Glomerular endothelial cell (primary cell): ENCODE measurements around the gene LMAN2. TPM values are rescaled to one million over a fixed set of nuclear protein-coding genes. Genes with fewer than 3 reads are reported as not detected.
"Not testable (repeated sequence)": the region's sequence is repeated elsewhere in the genome, so short reads cannot be mapped to it uniquely, and the experiment has no call there.

Experiments
- DNase-seq: peaks from one replicate; pipeline ENCODE4 v3.0.0-alpha.2; 2011; ENCODE audit warnings: low read depth, low spot score; ENCODE audit errors: extremely low read depth
- total RNA-seq: library from RNA; depleted of rRNA; stranded (reverse); fragments of >200 nt; gene quantifications from 2 replicates; pipeline ENCODE4 v1.2.3, GENCODE V29; 2015

LMAN2 gene
- total RNA-seq, 1 donor from 2014 or later, result 316 TPM

DNA sequence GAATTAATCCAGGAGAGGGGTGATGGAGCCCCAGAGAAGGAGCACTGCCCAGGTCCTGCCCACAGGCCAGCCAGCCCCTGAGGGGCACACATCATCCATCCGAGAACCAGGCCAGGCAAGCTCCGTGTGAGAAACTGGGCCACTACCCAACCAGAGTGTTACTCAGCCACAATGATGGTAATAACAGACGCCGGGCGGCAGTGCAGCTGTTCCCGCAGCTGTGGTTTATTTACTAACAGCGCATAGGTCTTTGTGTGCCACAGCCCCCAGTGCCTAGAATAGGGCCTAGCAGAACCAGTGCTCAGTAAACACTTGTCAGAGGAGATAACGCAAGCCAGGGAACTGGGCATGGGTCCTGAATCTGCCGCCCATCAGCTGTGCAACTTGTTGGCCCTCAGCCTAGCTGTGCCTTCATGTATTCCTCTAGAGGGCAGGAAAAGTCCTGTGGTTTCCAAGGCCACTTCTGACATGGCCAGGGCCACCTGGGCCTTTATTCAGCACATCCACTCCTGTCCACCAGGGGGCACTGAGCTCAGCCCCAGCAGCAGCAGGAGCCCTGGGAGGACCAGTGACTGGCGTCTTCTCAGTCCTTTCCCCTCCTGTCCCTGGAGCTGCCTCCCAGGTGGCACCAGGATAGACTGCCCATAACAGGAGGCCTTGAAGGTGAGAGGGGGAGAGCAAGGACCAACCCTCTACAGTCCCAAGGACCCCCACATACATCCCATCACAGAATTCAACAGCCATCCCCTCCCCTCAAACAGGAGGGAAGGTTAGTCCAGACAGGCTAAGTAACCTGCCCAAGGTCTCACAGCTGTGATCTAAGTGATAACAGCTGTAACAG, 41.9 kb downstream of the LMAN2 start:
- DNase-seq, result no peak

DNA sequence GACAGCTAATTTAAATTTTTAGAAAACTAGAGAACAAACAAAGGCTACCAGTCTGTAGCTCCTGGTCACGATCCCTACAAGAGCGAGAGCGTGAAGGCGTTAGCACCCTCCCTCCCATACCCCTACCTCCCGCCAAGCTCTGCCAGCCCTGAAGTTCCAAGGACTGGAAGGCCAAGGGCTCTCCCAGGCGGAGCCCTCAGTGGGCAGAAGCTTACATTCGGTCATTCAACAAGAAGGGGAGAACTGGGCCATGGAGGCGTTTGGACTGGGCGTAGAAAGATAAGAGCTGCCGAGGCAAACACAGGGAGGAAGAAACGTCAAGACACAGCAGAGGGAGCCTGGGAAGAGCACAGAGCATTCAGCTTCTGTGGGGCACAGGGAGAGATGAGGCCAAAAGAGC, 42.7 kb downstream of the LMAN2 start:
- no peak for DNase-seq

DNA sequence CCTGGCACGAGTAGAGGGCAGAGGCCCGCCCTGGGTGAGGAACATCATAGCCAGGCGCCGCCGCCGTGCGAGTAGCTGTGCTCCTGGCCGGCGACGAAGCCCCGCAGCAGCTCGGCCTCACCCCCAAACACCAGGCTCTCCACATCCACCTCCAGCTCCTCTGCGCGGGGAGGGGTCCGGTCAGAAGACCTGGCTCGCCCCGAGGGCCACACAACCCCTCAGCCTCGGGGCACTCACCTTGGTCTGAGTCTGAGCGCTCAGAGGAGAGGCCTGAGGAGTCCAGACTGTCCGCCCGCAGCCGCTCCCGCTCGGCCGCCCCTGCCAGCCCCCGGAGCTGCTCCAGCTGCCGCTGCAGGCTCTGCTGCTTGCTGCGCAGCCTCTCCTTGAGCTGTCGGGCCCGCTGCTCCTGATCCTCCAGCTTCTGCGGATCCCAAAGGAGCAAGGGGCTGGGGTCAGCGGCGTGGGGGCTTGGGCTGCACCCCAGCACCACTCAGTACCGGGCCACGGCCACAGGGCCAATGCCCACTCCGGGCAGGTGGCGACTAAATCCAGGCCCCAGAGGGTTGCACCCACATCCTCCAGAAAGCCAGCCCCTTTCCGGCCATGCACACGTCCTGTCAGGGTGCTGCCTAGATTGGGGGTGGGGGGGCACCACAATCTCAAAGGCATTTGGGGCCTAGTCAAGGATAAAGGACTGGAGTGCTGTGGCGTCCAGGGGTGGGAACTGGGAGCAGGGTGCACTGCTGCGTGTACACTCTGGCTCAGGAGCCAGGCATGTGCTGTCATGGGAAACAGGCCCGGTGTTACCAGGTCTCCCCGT, 43.7 kb downstream of the LMAN2 start:
- no peak for DNase-seq

DNA sequence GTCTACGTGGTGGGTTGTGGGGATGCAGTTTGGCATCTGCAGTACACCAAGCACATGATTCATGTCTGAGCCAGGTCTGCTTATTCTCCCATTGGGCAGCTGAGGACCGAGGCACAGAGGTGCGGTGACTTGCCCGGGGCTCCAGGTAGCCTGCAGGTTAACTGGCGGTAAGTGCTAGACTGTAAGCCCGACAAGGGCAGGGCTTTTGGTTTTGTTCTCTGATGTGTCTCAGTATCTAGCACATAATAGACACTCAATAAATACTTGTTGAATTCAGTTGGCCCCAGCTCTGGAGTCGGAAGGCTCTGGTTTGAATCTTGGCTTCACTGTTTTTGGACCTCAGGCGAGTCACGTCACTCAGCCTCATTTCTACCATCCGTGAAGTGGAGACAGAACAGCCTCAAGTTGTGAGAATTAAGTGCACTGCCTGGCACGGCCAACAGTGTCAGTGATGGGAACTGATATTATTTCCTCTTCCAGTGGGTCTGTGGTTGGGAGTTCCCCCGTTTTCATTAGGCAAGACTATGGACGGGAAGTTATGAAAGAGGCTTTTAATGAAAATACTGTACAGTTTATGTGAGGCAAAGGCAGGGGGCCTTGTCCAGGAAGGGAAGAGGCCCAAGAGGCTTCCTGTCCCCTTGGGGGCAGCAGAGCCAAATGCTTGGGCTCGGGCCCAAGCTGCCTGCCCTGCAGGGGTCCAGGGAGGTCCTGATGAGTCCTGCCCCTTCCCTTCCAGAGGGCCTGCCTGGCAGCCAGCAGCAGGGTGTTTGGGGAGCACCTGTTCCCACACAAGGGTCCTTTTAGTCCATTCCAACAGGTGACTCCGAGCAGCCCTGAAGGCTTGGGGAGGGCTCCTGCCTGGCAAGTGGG, 44.6 kb downstream of the LMAN2 start:
- no peak for DNase-seq

DNA sequence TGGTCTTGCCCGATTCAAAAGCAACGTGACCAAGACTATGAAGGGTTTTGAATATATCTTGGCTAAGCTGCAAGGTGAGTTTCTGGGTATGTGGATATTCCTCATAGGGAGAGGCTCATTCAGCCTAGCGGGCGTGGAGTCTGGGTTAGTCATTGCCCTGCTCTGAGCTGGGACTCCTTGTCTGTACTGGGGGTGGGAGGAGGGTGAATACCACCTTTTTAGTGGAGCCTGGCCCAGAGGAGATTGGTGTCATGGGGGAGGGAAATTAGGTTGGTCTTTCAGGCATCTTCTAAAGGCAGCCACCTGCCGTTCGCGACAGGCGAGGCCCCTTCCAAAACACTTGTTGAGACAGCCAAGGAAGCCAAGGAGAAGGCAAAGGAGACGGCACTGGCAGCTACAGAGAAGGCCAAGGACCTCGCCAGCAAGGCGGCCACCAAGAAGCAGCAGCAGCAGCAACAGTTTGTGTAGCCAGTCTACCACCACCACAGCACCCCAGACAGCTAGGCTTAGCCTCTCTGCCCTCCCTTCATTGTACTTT, 45.3 kb downstream of the LMAN2 start:
- DNase-seq, result not testable (repeated sequence)

DNA sequence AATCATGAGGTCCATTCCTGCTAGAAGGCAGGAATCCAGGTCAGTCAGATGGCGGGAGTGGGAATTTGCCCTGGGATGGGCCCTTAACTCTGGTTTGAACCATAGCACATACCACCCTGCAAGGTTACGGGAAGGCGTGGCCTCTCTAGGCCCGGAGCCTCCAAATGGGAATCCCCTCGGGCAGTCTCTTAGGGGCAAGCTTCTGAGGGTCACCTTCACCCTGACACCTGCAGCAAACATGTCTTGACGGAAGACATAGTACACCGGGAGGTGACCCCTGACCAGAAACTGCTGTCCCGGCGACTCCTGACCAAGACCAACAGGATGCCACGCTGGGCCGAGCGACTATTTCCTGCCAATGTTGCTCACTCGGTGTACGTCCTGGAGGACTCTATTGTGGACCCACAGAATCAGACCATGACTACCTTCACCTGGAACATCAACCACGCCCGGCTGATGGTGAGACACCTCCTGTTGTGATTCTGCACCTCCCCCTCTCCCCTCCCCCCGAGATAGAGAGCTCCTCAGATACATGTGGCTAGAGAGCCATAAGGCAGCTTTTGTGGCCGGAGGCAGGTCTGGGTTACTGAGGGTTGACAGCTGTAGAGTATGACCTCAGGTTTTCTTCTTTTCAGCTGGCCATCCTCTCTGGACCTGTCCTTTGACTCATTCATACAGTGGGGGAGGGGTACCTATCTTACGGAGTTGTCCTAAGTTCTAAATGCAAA, 46.9 kb downstream of the LMAN2 start:
- no peak for DNase-seq

DNA sequence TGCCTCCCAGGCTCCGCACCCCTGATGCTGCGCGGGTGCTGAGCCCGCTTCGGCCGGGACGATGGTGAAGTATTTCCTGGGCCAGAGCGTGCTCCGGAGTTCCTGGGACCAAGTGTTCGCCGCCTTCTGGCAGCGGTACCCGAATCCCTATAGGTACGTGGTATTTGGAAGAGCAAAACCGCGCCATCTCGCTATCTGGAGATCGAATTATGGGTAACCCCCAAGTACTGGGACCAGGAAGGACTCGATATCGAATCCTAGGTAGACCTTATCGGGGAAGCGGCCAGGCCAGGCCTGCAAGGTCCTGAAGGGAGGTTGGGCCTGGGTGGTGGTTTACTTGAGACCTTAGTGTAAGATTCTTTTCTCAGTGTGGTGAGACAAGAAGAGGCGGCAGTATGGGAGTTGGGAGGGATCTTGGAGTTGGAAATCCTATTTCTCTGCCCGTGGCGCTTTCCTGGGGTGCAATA, 47.5 kb downstream of the LMAN2 start:
- no peak for DNase-seq

DNA sequence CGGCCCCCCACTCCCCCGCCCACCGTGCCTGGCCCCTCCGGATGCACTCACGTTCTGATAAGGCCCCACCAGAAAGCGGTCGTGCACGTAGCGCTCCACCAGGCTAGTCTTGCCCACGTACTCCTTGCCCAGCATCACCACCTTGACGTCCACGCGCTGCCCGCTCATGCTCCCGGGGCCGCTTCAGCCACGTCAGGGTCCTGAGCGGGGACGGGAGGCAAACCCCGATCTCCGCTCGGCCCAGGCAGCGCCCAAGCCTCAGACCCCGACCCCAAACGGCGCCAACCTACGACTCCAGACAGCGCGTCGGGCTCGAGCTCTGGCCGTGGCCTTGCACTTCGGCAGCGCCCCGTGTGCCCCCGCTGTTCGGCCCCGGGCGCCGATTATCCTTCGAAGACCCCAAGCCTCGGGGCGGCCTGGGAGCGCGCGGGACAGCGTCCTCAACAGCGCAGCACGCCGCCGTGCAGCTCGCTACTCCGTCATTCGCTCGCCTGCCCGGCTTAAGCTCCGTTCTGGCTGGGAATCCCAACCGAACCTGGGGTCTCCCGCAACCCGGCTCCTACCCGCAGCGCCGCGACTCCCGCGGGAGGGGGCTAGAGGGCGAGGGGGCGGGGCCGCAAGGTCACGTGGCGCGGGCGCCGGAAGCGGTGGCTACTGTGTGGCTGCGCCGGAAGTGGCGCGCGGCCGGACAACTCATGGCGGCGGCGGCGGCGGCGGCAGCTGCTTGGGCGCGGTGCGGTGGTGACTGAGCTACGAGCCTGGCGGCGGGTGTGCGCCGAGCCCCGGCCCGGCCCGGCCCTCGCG, 48.1 kb downstream of the LMAN2 start, which contains the start of the genes PRELID1 and RAB24:
TSS of gene PRELID1 (plus strand) at position 679 of the 804 bp plus-strand sequence. CDS start 187 bp downstream, outside the sequence.
TSS of gene RAB24 (minus strand) at position 599 of the 804 bp plus-strand sequence. CDS start at position 168, 431 bp downstream.
- no peak for DNase-seq

DNA sequence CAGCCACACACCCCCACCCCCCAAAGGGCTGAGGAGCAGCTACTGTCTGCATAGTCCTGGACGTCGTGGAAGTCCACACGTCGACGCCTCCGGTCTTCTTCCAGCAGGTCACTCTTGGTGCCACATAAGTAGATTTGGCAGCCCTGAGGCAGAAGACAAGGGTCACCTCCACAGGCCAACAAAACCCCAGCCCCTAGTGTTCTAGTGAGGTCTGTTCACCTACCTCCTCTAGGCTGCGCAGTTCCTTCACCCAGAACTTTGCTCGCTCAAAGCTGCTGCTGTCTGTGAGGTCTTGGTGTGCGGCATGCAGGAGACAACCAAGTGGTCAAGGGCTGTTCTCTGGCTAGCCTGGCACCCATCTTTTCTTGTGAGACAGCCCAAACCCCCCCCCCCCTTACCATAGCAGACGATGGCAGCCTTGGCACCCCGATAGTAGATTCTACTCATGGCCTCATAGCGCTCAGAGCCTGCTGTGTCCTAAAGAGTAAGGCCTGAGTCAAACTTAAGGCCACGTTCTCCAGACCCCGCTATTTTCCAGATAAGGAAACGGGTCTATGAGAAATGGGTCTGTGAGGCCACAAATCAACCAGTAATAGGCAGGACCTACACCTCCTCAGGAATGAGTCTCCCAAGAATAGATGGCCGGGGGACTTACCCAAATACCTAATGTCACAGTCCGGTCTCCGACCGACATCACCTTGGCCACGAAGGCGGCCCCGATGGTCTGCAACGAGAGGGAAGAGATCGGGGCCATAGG, 48.9 kb downstream of the LMAN2 start:
- DNase-seq, result no peak

DNA sequence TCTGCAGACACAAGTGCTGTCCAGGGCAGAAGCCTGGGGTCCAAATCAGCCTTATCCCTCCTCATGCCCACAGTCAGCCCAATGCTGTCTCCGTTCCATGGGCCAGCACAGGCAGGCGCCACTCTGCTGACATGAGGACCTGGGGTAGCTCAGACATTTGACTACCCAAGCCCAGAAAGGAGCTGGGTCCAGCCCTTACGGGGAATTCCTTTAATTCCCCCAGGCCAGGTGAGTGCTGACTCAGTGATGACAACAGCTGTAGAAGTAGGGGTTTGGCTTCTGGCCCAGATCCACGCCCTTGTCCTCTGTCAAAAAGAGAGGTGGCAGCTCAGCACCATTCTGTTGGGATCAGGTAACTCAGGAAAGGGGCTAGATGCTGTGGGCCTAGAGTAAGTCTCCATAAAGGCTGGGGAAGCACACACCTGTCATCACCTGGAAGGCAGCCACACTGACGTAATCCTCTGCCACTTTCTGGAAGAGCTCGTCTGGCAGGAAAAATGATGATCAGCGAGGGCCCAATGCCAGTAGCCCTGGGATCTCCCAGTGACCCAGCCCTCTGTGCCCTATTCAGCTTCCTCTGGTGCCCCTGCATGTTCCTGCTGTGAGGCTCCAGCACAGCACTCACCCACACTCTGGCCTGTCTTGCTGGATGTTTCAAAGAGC, 49.8 kb downstream of the LMAN2 start:
- no peak for DNase-seq

DNA sequence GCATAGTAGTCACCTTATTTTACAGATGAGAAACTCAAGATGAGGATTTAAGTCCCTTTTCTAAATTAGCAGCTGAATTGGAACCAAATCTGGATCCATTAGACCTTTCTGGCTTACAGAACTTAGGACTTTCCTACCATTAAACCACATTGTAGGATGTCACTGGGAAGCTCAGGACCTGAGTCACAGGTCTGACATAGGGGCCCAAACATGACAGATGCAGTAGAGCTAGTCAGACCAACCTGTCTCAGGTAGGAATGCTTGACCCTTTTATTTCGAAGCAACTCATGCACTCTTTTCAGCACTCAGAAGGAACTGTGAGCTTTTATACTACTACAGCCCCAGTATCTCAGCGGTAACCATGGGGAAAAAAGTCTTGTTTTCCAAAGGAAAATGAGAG, 50.5 kb downstream of the LMAN2 start:
- no peak for DNase-seq

DNA sequence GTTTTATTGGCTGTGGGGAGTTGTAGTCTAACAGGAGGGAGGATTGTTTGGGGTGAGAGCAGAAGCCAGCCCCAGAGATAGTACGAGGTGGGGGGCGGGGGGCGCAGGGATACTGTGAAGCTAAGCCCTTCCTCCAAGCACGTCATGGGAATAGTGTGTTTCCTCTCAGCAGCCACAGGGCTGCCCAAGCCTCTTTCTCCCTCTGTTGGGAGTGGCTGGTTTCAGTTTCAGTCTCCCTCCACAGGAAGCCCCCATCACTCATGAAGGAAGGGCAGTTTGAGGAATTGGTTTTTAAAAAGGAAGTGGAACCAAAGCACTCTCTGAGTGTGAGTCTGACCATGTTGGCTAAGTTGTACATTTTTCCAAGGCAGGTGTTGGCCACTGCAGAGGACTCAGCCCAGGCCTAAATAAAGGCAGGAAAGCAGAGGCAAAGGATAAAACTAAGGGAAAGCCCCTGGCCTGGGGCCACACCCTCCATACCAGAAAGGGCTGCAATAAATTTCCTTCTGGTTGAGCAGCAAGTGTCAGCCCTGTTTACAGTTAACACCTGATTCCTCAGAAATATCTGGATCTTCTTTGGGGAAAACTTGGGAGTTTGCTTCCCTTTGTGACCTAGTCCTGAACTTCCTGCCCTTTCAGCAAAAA, 51.1 kb downstream of the LMAN2 start:
- peak; percentile 62 for DNase-seq

DNA sequence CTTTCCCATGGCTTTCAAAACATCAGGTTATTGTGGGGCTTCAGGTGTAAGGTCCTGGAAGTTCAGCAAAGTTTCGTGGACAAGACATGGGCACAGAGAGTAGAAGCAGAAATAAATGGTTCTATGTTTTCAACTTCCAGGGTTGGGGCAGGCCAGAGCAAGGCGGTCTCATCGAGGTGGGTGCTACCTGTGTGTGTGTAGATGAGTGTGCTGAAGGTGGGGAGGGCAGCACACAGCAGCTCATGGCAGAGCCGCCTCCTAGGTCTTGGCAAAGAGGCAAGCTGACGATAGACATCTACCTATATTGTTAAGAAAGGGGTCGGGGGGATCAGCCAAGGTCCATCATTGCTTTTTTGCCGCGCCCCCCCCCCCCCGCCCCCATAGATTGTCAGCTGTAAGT, 51.8 kb downstream of the LMAN2 start:
- DNase-seq, result no peak

DNA sequence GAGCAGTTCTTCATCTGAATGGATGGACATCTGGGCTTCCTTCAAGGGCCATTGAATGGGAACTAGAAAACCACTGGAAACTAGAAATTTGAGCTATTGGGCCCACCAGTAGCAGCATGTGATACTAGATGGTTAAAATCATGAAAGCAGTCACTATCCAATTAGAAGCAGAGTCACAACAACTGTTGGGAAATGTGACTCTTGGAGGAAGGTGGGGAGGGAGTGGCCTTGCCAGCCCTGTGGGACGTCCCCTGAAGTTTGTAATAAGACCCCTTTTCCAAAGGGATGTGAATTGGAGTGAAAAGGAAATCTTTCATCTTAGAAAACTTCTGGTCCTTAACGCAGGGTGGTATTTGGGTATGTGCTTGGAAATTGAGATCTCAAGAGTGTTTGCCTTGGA, 53.5 kb downstream of the LMAN2 start:
- no peak for DNase-seq

DNA sequence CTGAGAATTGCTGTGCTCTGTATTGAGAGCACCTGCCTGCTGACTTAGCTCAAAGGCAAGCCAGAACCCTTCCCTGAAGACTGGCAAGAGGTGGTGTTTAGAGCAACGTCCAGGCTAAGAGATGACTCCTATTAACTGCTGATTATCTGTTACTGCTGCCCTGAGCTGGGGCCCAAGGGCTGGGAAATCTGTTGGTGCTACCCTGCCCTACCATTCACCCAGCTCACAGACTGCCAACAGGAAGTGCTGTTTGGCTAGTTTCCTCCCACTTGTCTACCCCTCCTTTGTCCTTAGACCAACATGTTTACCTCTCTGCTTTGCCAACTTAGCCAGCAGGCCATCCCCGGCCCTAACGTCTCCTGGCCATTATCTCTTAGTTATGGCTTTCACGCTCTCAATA, 54.9 kb downstream of the LMAN2 start:
- no peak for DNase-seq

DNA sequence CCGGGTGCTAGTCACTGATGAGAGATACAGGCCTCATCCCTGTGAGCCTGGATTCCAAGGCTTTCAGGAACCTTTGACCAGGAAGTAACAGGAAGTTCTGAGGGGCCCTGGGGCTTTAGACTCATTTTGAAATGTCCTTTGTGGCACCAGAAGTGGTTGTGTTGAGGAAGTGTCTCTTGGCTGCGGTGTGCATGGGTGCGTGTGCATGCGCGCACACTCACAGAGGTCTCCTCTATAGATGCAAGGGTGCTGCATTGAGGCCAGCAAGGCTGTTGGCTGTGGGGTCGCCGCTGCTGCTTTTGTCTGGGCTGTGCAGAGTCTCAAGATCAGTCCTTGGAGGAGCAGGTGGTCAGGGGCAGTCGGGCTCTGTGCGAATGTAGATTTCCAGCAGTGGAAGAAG, 55.5 kb downstream of the LMAN2 start:
- DNase-seq, result no peak

DNA sequence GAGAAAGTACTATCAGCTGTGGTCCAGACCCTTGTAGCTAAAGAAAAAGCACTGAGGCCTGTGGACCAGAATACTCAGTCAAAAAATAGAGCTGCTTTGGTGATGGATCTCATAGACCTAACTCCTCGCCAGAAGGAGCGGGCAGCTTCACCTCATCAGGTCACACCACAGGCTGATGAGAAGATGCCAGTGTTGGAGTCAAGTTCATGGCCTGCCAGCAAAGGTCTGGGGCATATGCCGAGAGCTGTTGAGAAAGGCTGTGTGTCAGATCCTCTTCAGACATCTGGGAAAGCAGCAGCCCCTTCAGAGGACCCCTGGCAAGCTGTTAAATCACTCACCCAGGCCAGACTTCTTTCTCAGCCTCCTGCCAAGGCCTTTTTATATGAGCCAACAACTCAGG, 56.8 kb downstream of the LMAN2 start:
- no peak for DNase-seq
